GM19324 (cell line): ENCODE measurements around the gene HSBP1L1.

Source experiments
- ATAC-seq: cut with Tn5 transposase; IDR thresholded peaks from one replicate; pipeline ENCODE4 v1.9.1; 2021; ENCODE audit warnings: mild to moderate bottlenecking, moderate library complexity; ENCODE audit not compliant: unreplicated experiment, low FRiP score

HSBP1L1 gene

GRCh38 chr18:79928563-79928960 is 35.9 kb upstream of the HSBP1L1 start:
- ATAC-seq = no peak

- ATAC-seq = no peak
Measured at GRCh38 chr18:79930020-79930642, 34.3 kb upstream of the HSBP1L1 start.

DNA sequence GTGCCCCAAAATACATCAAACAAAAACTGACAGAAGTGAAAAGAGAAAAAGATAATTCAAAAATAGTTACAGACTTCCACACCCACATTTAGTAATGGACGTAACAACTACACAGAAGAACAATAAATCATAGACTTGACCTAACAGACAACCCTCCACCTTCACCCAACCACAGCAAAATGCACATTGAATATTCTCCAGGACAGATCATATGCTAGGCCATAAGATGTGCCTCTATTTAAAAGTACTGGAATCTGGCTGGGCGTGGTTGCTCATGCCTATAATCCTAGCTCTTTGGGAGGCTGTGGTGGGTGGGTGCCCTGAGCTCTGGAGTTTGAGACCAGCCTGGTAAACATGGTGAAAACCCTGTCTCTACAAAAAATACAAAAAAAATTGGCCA is 33.0 kb upstream of the HSBP1L1 start:
- ATAC-seq = no peak

DNA sequence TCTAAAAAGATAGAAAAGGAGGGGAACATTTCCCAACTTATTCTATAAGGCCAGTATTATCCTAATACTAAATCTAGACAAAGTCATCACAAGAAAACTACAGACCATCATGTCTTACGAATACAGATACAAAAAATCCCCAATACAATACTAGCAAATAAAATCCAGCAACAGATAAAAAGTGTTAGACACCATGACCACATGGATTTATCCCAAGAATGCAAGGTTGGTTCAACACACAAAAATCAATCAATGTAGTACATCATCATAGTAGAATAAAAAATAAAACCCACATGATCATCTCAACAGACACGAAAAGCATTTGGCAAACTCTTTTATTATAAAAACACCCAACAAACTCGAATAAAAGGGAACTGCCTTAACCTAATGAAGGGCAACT is 31.5 kb upstream of the HSBP1L1 start:
- no peak for ATAC-seq

DNA sequence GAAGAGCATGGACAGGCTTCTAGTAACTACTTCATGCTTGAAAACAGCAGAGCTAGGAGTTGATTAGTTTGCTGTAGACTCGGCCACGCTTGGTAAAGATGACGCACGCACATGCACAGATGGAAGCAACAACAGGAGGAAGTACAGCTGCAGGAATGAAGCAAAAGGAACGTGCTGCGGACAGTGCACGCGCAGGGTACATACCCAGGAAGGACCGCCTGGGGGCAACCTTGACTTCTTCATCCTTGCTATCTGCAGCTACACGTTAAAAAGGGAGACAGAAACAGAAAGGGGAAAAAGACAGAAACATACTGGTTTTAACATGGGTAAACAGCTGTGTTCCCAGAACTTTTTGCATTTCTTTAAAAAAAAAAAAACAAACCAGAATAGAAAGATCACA is 30.7 kb upstream of the HSBP1L1 start:
- ATAC-seq = no peak

DNA sequence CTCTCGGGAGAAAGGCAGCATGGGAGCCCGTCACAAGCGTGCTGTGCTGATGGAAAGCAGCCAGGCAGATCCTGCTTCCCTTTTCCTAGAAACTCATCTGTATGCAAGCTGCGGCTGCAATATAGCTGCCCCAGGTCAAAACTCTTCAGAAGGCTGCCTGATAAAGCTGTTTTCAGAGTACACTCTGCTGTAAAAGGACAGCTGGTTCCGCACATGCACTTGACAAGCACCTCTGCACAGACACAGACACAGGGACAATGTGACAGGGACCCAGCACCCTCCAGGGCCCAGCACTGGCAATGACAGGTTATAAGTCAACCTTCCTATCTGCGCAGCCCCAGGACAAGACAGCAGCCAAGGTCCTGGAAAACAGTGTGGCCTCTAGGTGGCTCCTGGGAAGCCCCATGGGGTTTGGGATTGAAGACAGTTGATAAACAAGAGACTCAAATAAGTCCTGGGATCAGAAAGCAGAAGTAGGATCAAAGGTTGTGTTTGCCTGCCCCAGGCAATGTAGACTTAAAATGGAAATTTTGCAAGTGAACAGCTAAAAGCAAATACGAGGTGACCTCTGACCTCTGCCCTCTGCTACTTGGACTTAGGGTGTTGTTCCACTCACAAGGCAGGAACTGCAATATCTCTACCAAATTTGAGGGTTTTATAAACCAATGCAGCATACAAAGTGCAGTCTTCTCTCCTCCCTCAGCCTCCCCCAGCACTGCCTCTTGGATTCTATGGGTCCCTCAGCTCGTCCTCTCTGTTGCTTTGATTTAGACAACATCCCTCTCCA is 29.9 kb upstream of the HSBP1L1 start:
- no peak for ATAC-seq

DNA sequence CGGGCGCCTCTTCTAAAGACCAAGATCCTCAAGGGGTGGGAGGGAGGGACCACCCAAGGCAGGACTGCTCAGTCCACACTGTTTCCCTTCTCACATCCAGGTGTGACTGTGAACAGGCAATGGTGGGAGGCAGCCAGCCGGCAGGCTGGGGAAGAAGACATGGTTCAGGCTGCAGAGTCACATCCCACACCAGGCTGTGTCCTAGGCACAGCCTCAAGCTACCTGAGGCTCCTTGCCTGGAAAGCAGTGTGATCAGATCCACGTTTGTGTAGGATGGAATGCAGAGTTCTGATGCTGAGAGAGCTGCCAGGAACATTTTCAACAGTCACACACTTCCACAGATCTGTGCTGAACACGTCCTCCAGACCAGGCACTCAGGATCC is 29.4 kb upstream of the HSBP1L1 start:
- no peak for ATAC-seq

- no peak for ATAC-seq
Measured at GRCh38 chr18:79935499-79935898, 28.9 kb upstream of the HSBP1L1 start.

DNA sequence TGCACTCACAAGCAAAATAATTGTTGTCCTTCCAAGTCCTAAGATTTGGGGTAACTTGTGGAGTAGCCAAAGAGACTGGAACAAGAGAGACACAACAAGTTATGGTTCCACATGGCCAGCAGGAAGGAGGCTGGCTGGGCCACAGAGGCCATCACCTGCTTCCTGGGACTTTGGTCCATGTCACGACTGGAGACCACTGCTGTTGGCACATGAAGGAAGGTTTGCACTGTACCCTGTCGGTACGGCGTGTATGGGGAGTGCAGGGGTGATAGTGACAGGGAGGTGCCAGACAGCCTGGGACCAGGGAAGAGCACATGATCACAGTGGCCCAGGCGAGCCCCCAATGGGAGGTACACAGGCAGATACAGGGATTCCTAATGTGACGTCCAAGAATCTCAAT is 28.5 kb upstream of the HSBP1L1 start:
- no peak for ATAC-seq

- no peak for ATAC-seq
Measured at GRCh38 chr18:79936641-79937040, 27.8 kb upstream of the HSBP1L1 start.

- ATAC-seq = no peak
Measured at GRCh38 chr18:79937103-79937860, 27.2 kb upstream of the HSBP1L1 start.

DNA sequence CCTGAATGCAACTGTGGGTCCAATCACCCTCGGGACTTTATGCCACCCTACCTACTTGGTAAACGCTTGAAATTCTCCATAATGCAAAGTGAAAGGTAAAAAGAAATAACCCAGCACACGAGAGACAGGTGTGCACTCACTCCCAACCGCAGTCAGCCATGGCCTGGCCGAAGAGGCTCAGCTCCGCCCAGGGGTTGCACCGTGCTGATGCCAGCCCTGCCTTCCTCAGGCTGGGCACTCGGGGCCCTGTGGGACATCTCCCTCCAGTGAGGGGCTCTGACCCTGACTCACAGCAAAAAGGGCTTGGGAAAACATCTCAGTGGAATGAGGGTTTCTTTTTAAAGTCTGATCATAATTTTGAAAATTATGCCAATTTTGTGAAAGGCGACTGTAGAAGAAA is 26.2 kb upstream of the HSBP1L1 start:
- no peak for ATAC-seq

GRCh38 chr18:79939096-79939495 is 25.3 kb upstream of the HSBP1L1 start:
- no peak for ATAC-seq

- ATAC-seq = no peak
Measured at GRCh38 chr18:79940126-79940813, 24.2 kb upstream of the HSBP1L1 start.

DNA sequence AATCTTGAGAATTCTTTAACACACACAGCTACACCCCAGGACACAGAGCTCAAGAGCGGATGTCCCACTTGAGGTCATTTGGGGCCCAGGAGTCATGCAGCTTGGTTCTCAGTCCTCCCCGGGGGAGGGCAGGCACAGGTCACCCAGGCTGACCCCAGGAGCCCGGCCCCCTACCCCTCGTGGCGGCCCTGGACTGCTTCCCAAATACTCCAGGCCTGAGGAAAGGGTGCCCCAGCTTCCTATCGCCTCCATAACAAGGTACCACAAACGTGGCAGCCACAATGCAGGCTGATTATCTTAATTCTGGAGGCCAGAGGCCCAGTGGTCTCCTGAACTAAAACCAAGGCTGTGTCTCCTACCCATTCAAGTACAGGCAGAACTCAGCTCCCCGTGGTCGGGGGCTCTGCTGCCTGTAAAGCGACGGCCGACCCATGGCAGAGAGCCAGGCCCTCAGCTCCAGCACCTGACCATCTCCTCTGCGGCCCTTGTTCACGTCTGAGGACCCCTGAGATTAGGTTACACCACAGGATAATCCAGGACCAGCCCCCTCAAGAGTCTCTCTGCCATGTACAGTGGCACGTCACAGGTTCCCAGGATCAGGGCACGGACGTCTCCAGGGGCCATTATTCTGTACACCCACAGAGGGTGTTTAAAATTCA is 23.5 kb upstream of the HSBP1L1 start:
- no peak for ATAC-seq

- ATAC-seq = no peak
Measured at GRCh38 chr18:79941473-79942119, 22.8 kb upstream of the HSBP1L1 start.

DNA sequence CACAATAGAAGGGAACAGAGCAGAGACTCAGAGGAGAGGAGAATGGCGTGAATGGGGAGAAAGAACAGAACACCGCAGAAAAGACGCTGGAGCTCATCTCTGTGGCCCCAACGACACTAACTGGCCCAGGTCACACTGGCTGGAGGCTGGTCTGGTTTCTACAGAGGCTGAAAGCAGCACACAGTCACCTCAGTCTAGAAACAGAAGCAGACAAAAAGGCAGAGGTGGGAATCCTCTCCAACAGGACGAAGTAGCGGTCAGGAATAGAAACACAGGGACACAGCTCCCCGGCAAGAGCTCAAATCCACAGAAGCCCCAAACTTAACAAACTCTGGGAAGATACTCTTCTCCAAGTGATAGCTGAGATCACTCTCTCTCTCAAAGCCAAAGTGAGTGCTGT is 22.2 kb upstream of the HSBP1L1 start:
- no peak for ATAC-seq

DNA sequence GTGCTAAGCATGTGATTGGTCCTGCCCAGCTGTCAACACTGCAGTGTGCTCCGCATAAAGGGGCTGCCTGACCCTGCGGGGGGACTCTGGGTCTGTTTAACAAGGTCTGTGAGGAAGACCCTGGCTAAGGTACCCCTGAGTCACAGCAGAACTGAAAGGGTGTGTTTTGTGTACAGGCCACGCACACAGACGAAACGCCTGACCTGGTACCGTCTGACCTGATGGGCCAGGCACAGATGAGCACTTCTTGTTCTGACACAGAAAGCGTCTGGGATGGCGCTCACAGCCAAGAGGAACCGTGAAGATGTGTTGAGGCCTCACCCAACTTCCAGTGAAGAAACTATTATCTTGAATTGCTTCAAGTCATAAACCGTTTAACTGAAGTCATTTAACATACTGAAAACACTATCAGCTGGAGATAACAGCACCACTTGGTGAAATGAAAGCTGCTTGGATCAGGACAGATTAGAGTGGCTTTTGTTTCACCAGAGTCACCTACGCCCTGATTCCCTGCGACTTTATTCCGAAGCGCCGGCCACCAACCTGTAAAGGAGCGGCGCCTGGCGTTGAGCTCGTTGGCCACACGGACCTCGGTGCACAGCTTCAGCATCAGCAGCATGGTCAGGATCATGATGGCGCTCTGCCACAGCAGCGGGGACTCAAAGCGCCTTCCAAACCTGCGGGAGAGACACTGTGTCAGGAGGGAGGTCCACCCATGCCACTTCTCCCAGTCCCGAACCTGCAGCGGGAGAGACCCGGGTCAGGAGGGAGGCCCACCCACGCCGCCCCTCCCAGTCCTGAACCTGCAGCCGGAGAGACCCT is 21.4 kb upstream of the HSBP1L1 start:
- ATAC-seq = no peak

DNA sequence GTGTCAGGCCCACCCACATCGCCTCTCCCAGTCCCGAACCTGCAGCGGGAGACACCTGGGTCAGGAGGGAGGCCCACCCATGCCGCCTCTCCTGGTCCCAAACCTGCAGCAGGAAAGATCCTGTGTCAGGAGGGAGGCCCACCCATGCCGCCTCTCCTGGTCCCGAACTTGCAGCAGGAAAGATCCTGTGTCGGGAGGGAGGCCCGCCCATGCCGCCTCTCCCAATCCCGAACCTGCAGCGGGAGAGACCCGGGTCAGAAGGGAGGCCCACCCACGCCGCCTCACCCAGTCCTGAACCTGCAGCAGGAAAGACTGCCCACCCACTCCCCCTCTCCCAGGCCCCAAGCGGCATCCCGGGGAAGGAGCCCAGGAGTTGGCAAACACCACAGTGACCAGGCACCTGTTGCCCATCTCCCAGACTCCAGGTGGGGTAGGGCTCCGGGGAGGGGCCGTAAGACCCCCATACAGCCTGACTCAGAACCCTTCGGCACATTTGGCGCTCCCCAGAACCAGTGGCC is 20.8 kb upstream of the HSBP1L1 start:
- no peak for ATAC-seq
